NB4 (cell line): ENCODE data around the gene ASTN1.

Experiments used
- DNase-seq: peaks from one replicate; pipeline ENCODE4 v3.0.0; 2010; ENCODE audit warnings: low read depth
- H3K4me3 ChIP-seq: one replicate; pipeline ENCODE4 v1.5.1; 2011; ENCODE audit warnings: mild to moderate bottlenecking, low read depth, low read length, moderate library complexity
- CTCF ChIP-seq: IDR thresholded peaks from one replicate; pipeline ENCODE4 v1.5.1; 2012; ENCODE audit warnings: low read depth, low read length
- MAX ChIP-seq: IDR thresholded peaks from 2 replicates; pipeline ENCODE4 v1.6.1; 2011; ENCODE audit warnings: low read depth, low read length
- MYC ChIP-seq: IDR thresholded peaks from 2 replicates; pipeline ENCODE4 v1.6.1; 2011; ENCODE audit warnings: low read depth, low read length
- POLR2A ChIP-seq: IDR thresholded peaks from 2 replicates; pipeline ENCODE4 v1.6.1; 2011; ENCODE audit warnings: mild to moderate bottlenecking; ENCODE audit not compliant: insufficient read length; ENCODE audit errors: extremely low read depth

Gene ASTN1

DNA sequence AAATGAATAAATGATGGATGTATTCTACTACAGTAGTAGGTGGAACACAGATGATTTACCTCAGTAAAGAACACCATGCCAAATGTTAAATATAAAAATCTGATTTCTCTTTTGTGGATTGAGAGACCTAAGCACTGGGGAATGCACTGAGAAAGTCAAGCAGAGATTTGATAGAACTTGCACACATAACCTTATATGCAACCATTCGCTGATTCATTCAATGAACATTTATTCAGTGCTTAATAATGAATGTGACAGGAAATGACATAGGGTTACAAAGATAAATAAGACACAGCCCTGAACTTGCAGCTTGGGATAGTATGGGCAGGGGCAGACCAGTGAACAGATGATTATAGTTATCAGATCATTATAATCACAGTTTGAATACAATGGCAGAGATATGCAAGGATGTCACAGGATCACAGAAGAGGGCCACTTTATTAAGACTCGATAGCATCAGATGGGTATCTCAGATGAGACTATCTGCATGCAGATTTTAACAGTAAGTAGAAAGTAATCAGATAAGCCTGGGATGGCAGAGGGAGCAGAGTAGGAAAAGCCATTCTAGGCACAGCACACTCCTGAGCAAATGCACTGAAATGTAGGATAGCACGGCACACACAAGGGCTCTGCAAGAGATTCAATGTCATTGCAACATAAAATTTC is 169.4 kb downstream of the ASTN1 start:
- no peak overlapping the region for H3K4me3 ChIP-seq
- TF ChIP-seq POLR2A (no peak), CTCF (no peak), MAX (no peak), MYC (no peak)
- no peak for DNase-seq

GRCh38 chr1:176993587-176993986 is 170.9 kb downstream of the ASTN1 start:
- TF ChIP-seq MAX (no peak), MYC (no peak), POLR2A (no peak), CTCF (no peak)
- no peak overlapping the region for H3K4me3 ChIP-seq
- no peak for DNase-seq

DNA sequence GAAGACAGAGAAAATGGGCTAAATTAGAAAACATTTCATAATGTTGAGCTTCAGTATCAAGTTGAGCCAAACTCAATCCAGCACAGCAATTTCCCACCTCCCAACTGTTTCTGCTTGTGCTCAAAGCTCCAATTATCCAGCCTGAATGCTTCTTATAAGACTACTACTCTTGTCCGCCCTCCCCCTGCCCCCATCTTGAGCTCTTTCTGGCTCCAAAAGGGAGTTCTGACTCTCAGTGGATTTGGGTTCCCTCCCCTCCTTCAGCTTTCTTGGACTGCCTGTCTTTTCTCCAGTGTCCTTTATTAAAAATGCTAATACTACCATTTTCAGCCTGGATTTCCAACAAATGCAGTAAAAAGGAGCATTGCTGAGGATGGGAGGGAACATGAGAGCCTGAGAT is 174.8 kb downstream of the ASTN1 start:
- TF ChIP-seq CTCF (no peak), MAX (no peak), POLR2A (no peak), MYC (no peak)
- no peak overlapping the region for H3K4me3 ChIP-seq
- no peak for DNase-seq

GRCh38 chr1:176989023-176989422 is 175.5 kb downstream of the ASTN1 start:
- TF ChIP-seq MYC: no peak
- no peak for TF ChIP-seq CTCF
- no peak for DNase-seq
- H3K4me3 ChIP-seq: no peak overlapping the region

GRCh38 chr1:176987016-176987415 is 177.5 kb downstream of the ASTN1 start:
- no peak overlapping the region for H3K4me3 ChIP-seq
- no peak for DNase-seq
- no peak for TF ChIP-seq MAX
- no peak for TF ChIP-seq POLR2A
- no peak for TF ChIP-seq MYC
- no peak for TF ChIP-seq CTCF

DNA sequence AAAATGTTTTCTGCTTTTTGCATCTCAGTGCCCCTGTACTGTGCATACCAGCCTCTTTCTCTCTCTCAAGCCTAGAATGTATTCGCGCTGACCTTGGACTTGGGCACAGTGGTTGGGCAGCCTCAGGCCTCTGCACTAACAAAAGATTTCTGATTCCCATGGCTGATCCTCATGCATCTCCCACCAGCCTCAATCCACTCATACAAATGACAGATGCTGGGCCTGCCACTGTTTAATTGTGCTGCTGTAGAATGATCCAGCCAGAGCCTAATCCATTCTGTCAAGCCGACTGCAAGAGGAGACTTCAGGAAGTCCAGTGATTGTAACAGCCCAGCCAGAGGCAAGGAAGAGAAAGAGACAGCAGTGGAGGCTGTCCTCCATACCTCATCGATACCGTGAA is 180.8 kb downstream of the ASTN1 start:
- no peak overlapping the region for H3K4me3 ChIP-seq
- TF ChIP-seq MYC (no peak), CTCF (no peak), POLR2A (no peak), MAX (no peak)
- DNase-seq: no peak
